C4-2B (cell line): ENCODE measurements around the gene VSIG1.

ENCODE experiments used
- ZFX ChIP-seq: fragments of 450-650 bp; IDR thresholded peaks from 2 replicates; pipeline ENCODE4 v1.6.1; 2017
- TF ChIP-seq, protein P1 (sequence below): fragments of 450-650 bp; conservative IDR thresholded peaks from 2 replicates; pipeline ENCODE4 v1.5.1; 2017; ENCODE audit warnings: mild to moderate bottlenecking

DNA sequence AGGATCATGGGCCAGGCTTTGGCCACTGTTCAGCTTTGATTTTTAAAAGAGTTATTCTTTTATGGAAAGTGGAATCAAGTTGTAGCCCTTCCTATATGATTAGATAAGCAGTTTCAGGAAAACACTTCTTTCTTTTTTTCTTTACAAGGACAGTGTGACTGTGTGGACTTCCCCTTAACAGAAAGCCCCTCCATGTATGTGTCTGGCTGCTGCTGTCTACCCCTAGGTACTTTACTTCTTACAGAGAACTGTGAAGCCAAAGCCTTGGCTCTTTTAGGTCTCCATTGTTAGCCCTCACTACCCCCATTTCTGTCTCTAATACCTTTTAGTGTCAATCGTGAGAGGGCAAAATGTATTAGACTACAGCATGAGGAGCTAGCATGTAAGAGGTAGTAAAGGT lies 19.1 kb downstream of the VSIG1 start:
- TF ChIP-seq, protein P1, sequence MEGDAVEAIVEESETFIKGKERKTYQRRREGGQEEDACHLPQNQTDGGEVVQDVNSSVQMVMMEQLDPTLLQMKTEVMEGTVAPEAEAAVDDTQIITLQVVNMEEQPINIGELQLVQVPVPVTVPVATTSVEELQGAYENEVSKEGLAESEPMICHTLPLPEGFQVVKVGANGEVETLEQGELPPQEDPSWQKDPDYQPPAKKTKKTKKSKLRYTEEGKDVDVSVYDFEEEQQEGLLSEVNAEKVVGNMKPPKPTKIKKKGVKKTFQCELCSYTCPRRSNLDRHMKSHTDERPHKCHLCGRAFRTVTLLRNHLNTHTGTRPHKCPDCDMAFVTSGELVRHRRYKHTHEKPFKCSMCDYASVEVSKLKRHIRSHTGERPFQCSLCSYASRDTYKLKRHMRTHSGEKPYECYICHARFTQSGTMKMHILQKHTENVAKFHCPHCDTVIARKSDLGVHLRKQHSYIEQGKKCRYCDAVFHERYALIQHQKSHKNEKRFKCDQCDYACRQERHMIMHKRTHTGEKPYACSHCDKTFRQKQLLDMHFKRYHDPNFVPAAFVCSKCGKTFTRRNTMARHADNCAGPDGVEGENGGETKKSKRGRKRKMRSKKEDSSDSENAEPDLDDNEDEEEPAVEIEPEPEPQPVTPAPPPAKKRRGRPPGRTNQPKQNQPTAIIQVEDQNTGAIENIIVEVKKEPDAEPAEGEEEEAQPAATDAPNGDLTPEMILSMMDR: no peak
- no peak for TF ChIP-seq ZFX
